GM19452 (cell line): Measurements from ENCODE around the gene BBS9.
"Not testable (repeated sequence)": the region's sequence is repeated elsewhere in the genome, so short reads cannot be mapped to it uniquely, and the experiment has no call there.

Experiments
- ATAC-seq: cut with Tn5 transposase; IDR thresholded peaks from one replicate; pipeline ENCODE4 v1.9.1; 2021; ENCODE audit not compliant: unreplicated experiment

BBS9 gene

GRCh38 chr7:33128990-33129805, at the start of gene BBS9:
BBS9 (plus strand) TSS chr7:33129564; CDS start chr7:33146253, 16,689 bp downstream.
- peak; percentile 100 for ATAC-seq

DNA sequence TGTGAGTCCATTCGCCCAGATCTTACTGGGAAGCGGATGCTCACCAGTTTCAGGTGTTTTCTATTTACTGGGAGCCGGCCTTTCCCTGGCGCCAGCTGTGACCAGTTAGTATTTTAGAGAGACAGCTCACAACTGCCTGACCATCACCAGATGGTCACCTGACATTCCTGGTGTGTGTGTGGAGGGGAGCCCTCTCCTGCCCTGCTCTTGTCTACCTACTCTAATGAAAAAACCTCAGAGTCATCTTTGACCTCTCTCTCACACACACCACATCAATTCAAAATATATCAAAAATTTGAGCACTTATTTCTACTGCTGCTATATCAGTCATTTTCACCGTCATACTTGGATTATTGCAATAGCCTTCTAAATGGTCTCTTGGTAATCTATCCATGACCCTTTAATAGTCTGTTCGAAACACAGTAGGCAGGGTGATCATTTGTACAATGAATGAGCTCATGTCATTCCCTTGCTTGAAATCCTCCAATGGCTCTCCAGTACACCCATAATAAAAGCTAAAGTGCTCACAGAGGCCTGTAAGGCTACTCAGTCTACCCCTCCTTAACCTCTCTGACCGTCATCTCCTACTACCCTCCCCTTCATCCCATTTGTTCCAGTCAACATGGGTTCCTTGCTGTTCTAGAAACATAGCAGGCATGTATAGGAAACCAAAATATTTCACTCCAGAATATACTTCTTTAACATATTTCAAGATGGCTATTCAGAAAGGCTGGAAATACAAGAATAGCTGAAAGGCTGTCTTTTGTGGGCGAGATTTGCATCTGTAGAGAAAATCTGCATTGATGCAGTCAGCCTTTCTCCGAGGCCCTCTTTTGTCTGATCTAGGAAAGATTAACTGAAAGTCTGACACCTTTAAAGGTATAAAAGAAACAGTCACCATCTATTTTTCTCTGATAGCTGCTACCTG, 49.3 kb upstream of the BBS9 start:
- no peak for ATAC-seq

DNA sequence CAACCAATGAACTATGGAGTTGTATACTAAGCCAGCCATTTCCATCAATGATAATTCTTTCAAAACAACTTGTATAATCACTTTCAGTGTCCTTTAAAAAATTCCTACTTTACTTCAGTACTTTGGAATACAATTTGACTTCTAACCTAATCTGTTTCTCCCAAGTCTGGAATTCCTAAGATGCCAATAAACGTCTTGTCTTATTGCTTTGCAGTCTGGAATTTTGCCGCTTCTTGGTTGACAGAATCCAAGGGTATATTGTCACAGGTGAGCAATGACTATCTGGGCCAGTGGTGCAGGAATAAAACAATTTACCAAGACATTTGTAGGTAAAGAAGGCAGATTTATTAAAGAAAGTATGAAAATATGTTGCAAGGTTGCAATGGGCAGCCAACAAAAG, 42.0 kb upstream of the BBS9 start:
- no peak for ATAC-seq

DNA sequence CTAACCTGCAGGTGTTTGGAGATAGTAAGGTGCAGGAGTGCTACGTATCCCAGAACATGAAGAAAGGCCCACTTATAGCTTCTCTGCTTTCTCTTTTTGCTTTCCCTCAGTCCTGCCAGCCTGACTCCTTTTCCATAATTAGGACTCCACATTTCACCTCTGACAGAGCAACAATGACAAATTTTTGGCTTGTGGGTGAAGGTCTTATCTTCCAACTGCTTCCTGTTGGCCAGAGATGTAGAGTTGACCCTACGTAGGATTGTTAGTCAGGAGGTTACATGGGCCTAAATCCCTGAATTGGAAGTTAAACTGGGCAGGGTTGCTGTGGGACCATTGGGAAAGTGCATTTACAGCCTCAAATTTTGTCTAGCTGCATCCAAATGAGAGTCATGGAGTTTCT, 41.5 kb upstream of the BBS9 start:
- ATAC-seq, result no peak

- ATAC-seq, result no peak
These were observed 40.2 kb upstream of the BBS9 start for GRCh38 chr7:33089142-33089541.

DNA sequence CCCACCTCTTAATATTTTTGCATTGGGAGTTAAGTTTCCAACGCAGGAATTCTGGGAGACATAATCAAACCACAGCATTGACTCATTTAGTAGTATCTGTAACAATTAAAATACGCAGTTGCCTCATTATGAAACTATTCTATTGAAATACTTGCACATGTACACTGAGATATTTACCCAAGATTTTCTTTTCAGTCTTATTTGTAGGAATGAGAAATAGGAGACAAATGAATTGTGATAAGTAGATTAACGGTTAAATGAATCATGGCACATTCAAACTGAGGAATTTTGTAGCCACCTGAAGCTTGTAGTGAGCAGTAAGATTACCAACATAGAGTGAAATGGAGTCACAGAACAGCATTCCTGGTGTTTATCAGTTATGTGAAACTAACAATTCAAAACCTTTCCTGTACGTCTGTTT, 38.2 kb upstream of the BBS9 start:
- ATAC-seq, result no peak

- no peak for ATAC-seq
These were observed 37.6 kb upstream of the BBS9 start for GRCh38 chr7:33091641-33092191.

- ATAC-seq, result no peak
These were observed 36.1 kb upstream of the BBS9 start for GRCh38 chr7:33093266-33093665.

DNA sequence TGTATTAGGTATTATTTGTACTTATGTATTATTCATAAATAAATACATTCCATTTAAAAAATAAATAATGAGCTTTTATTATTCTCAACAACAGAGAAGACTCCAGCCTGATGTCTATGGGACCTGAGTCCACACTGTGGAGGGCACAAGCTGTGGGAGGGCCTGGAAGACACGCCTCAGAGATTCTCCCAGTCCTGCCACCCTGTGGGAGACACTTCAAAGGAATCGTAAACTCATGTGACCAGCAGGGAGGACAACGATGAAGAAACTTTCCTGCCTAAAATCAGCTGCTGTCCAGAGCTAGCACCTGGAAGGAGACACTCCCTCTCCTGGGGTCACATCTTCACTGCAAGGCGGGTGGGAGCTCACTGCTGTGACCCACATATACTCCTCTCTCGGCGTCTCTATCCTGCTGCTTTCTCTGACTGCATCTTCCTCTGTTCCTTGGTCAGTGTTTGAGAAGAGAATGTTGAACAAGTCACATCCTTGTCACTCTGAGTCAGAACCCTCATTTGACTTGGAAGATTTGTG, 34.6 kb upstream of the BBS9 start:
- not testable (repeated sequence) for ATAC-seq

GRCh38 chr7:33099154-33099940, 30.0 kb upstream of the BBS9 start:
- ATAC-seq, result no peak

GRCh38 chr7:33100770-33101169, 28.6 kb upstream of the BBS9 start:
- ATAC-seq, result no peak

GRCh38 chr7:33101906-33102305, 27.5 kb upstream of the BBS9 start:
- no peak for ATAC-seq

DNA sequence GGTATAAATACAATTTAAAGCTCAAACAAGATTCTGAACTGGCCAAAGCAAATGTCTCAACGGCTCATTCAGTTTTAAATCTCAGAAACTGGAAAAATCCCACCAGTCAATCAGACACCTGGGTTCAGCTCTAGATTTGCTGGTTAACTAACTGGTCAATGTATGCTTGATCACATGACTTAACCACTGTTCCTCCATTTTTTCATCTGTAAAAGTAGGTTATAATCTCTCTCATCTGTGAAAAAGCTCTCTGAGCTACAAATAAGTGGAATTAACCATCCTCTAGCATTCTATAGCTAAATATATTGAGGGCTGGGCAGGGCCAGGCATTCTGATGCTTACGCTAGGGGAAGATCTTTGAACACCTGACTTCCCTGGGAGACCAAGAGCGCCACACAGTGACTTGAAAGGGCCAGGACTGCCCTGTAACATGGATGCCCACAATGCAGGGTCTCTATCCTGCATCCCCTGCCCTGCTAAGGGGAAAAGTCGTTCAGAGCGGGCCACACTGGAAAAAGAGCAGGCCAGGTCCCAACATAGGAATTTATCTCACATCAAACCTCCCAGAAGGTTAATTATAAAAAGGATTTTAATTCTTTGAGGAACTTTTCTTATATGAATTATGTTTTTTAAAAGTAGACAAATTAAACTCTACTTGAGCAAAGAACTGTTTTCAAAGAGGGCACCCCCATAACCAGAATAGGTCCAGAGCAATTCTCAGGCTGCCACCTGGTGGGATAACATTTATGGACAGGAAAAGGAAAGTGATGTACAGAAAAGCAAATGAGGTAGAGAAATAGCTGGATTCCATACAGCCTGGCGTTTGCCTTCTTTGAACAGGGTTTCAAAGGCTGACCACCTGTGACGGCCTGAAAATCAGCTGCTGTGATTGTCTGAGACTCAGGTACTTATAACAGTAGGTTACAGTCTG, 22.0 kb upstream of the BBS9 start:
- peak; percentile 35 for ATAC-seq

DNA sequence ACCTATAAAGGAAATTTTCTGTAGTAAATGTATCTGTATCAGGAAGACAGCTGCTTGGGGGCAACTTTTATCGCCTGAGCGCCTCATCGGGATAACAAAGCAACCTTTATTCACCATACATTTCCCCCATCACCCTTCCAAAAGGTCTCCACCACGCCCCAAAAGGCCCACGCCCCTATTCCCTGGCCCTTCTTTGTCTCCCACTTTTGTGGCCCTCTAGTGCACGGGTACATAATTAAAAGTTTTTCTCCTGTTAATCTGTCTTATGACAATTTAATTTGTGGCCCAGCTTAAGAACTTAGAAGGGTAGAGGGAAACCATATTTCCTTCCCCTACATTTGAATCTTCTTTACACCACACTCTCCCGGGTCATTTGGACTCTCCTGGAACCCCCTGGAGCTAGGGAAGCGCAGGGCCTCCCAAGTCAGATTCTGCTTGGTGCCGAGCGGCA, 20.8 kb upstream of the BBS9 start:
- ATAC-seq, result peak; percentile 3

DNA sequence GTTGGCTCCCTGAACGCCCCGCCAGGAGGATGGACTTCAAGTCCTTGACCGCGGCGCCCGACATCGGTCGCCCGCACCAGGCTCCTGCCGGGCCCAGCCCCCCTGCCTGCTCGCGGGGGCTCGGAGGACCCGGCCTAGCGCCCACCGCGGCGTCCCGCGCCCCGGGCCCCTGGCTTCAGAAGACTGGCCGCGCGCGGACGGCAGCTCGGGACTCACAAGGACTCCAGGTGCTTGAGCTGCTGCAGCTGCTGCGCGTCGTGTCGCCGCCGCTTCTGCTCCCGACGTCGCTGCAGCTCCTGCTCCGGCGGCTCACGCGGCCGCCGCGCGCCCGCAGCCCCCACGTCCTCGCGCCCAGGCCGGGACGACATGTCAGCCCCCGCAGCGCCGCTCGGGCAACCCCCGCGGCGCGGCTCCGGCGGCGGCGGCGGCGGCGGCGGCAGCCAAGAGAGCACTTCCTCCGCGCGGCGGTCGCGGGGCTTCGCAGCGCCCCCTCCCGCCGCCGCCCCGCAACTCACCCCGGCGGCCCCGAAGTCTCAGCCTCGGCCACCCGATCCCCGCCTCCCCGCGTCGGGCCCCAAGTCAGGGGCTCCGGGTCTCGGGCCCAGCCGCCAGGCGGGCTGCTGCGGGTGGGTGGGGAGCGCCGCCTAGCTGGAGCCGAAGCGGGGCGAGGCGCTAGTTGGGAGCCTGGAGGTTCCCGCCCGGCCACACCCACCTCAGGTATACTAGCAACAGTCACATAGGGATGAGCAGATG, 20.2 kb upstream of the BBS9 start, which contains the start of gene RP9:
Gene RP9 (minus strand): TSS at position 400 of the 753 bp plus-strand sequence. CDS start 32 bp downstream, at position 368.
- peak; percentile 85 for ATAC-seq

DNA sequence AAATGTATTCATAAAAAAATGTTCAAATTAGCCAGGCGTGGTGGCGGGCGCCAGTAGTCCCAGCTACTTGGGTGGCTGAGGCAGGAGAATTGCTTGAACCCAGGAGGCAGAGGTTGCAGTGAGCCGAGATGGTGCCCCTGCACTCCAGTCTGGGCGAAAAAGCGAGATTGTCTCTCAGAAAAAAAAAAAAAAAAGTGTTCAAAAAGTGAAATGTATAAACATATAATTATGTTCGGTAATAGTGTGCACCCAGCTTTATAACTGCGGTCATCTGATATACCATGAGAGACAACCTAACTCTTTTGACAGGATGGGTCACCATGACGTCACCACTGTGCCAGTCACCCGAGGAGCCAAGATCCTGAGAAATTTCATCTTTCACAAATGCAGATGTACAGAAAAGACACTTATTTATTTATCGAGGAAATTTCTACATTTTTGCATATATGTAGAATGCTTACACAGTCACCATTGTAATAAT, 19.6 kb upstream of the BBS9 start:
- ATAC-seq, result no peak

DNA sequence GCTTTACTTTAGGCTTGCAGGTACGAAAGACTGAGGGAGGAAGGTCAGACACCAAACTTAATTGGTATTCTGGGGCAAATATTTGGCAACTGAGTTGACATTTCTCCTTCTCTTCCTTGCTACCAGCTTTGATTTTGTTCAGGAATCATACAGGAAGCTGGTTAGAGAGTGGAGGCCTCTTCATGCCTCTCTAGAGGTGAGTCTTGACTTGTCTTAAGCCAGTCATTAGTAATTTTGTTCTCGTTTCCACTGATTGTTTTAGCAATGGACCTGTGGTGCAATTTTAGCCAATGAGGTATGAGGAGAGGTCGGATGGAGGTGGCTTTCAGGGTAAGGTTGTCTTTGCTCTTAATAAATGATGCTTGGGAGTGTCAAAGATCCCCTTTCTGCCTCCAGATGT, 17.8 kb upstream of the BBS9 start:
- ATAC-seq, result no peak

DNA sequence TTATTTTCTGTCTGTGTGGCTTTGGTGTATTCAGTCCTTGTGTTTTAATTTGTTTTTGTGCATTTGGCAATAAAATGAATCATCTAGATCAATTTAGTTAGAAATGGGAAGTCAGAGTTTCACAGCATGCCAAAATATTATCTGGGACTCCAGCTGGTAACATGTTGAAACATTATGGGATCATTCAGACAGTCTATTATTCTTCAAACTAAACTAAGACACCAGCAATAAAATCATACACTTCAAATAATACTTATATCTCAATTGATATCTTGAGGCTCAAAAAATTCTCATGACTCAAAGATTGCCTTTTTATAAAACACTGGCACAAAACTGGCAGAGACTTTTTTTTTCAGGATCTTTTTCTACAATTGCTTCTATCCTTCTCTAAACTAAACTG, 14.4 kb upstream of the BBS9 start:
- no peak for ATAC-seq
